ENCODE data around the gene SDF4. TPM values are rescaled to one million over a fixed set of nuclear protein-coding genes. Genes with fewer than 3 reads are reported as not detected.

Gene SDF4
- total RNA-seq, 1 experiment from 2014 or later, result 25.6 TPM

GRCh38 chr1:1169429-1170214 is 62.2 kb downstream of the SDF4 start:
- Histone ChIP-seq H3K27me3 (ENCODE audit: low read length) (no peaks in the 10 kb centered on the region), H3K36me3 (ENCODE audit: insufficient read depth, low read length) (no peaks in the 10 kb centered on the region)
- no peak for DNase-seq

GRCh38 chr1:1168451-1169411 is 63.1 kb downstream of the SDF4 start:
- Histone ChIP-seq H3K36me3 (ENCODE audit: insufficient read depth, low read length) (no peaks in the 10 kb centered on the region), H3K9me2 (replicated peaks; ENCODE audit: insufficient read depth, low read length) (no peaks in the 10 kb centered on the region), H2AFZ (ENCODE audit: low read length) (no peak overlapping the region), H3K9me3 (ENCODE audit: low read length) (no peaks in the 10 kb centered on the region), H3K9ac (ENCODE audit: low read length) (no peak overlapping the region), H3K4me1 (ENCODE audit: low read length) (peaks cover 20% of the 10 kb centered on the region), H3K27me3 (ENCODE audit: low read length) (no peaks in the 10 kb centered on the region), H3K4me3 (ENCODE audit: low read length) (no peak overlapping the region), H4K20me1 (ENCODE audit: insufficient read depth, low read depth, low read length) (no peaks in the 10 kb centered on the region), H3K27ac (ENCODE audit: low read length) (no peak overlapping the region), H3K79me2 (ENCODE audit: low read length) (no peaks in the 10 kb centered on the region), H3K4me2 (ENCODE audit: low read depth, low read length, poor library complexity, severe bottlenecking) (no peak overlapping the region)
- no peak for DNase-seq

More at GRCh38 chr1:1169429-1170214, 62.2 kb downstream of the SDF4 start:
- Histone ChIP-seq H3K9me2 (replicated peaks; ENCODE audit: insufficient read depth, low read length) (no peaks in the 10 kb centered on the region), H3K4me1 (ENCODE audit: low read length) (peaks cover 14% of the 10 kb centered on the region), H4K20me1 (ENCODE audit: insufficient read depth, low read depth, low read length) (no peaks in the 10 kb centered on the region), H3K27ac (ENCODE audit: low read length) (no peak overlapping the region), H3K9ac (ENCODE audit: low read length) (no peak overlapping the region), H3K79me2 (ENCODE audit: low read length) (no peaks in the 10 kb centered on the region), H3K4me3 (ENCODE audit: low read length) (no peak overlapping the region), H3K9me3 (ENCODE audit: low read length) (no peaks in the 10 kb centered on the region), H2AFZ (ENCODE audit: low read length) (no peak overlapping the region), H3K4me2 (ENCODE audit: low read depth, low read length, poor library complexity, severe bottlenecking) (no peak overlapping the region)

DNA sequence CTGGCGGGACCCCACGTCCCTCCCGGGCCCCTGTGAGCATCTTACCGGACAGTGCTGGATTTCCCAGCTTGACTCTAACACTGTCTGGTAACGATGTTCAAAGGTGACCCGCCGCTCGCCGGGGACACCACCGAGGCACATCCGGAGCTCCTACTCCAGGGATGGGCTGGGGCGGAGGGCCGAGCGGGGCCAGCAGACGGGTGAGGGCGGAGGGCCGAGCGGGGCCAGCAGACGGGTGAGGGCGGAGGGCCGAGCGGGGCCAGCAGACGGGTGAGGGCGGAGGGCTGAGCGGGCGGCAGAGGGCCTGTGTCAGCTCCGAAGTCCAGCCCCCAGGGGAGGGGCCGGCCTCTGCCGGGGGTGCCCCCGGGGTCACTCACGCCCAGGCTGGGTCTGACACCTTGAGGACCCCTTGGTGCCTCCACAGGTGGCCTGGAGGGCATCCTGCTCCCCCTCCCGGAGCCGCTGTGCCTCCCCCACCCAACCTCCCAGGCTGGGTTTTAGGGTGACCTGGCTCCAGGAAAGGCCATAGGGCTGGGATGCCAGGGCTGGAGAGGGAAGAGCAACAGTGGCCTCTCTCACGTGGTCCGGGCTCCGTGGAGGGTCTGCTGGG is 63.9 kb downstream of the SDF4 start:
- no peak overlapping the region for H2AFZ ChIP-seq (ENCODE audit: low read length)
- H3K4me3 ChIP-seq (ENCODE audit: low read length), result no peak overlapping the region
- no peaks in the 10 kb centered on the region for H4K20me1 ChIP-seq (ENCODE audit: insufficient read depth, low read depth, low read length)
- peaks cover 20% of the 10 kb centered on the region for H3K4me1 ChIP-seq (ENCODE audit: low read length)
- no peaks in the 10 kb centered on the region for H3K36me3 ChIP-seq (ENCODE audit: insufficient read depth, low read length)
- H3K4me2 ChIP-seq (ENCODE audit: low read depth, low read length, poor library complexity, severe bottlenecking), result no peak overlapping the region
- DNase-seq, result no peak
- no peak overlapping the region for H3K27ac ChIP-seq (ENCODE audit: low read length)
- H3K27me3 ChIP-seq (ENCODE audit: low read length), result no peaks in the 10 kb centered on the region
- no peaks in the 10 kb centered on the region for H3K9me3 ChIP-seq (ENCODE audit: low read length)
- no peak overlapping the region for H3K9ac ChIP-seq (ENCODE audit: low read length)
- no peaks in the 10 kb centered on the region for H3K79me2 ChIP-seq (ENCODE audit: low read length)
- no peaks in the 10 kb centered on the region for H3K9me2 ChIP-seq (replicated peaks; ENCODE audit: insufficient read depth, low read length)

GRCh38 chr1:1167398-1167821 is 64.4 kb downstream of the SDF4 start:
- Histone ChIP-seq H3K27ac (ENCODE audit: low read length) (no peak overlapping the region), H3K79me2 (ENCODE audit: low read length) (no peaks in the 10 kb centered on the region), H3K4me2 (ENCODE audit: low read depth, low read length, poor library complexity, severe bottlenecking) (no peak overlapping the region), H3K4me1 (ENCODE audit: low read length) (peaks cover 20% of the 10 kb centered on the region), H3K4me3 (ENCODE audit: low read length) (no peak overlapping the region), H2AFZ (ENCODE audit: low read length) (no peak overlapping the region), H3K9ac (ENCODE audit: low read length) (no peak overlapping the region), H4K20me1 (ENCODE audit: insufficient read depth, low read depth, low read length) (no peaks in the 10 kb centered on the region), H3K9me3 (ENCODE audit: low read length) (no peaks in the 10 kb centered on the region), H3K9me2 (replicated peaks; ENCODE audit: insufficient read depth, low read length) (no peaks in the 10 kb centered on the region), H3K27me3 (ENCODE audit: low read length) (no peaks in the 10 kb centered on the region), H3K36me3 (ENCODE audit: insufficient read depth, low read length) (no peaks in the 10 kb centered on the region)
- DNase-seq, result no peak

Small RNA genes within 50 kb of the gene (small RNA-seq; reads per million reads assigned to genes)
- 0.24 reads per million for gene MIR200A
- 1.3 reads per million, percentile 37 among the genes with 10 or more reads in this experiment for gene MIR200B
- 0.12 reads per million for gene MIR429

Other genes starting within 250 kb of the SDF4 start
- not detected in 2 replicates for gene PERM1, start 249.9 kb downstream of the SDF4 start, total RNA-seq (2014; rRNA removed; shearing (Covaris generic); ENCODE audit: low replicate concordance)
- not detected in 2 replicates for gene HES4, start 231.9 kb downstream of the SDF4 start, total RNA-seq (2014; rRNA removed; shearing (Covaris generic); ENCODE audit: low replicate concordance)
- 102 and 127 TPM in 2 replicates for gene ISG15, start 218.5 kb downstream of the SDF4 start, total RNA-seq (2014; rRNA removed; shearing (Covaris generic); ENCODE audit: low replicate concordance)
- 2.4 and 8.4 TPM in 2 replicates for gene AGRN, start 211.9 kb downstream of the SDF4 start, total RNA-seq (2014; rRNA removed; shearing (Covaris generic); ENCODE audit: low replicate concordance)
- gene RNF223, start 157.7 kb downstream of the SDF4 start, total RNA-seq (2014; rRNA removed; shearing (Covaris generic); ENCODE audit: low replicate concordance), result not detected in 2 replicates
- gene C1orf159, start 115.9 kb downstream of the SDF4 start, total RNA-seq (2014; rRNA removed; shearing (Covaris generic); ENCODE audit: low replicate concordance), result 10.2 and 10.4 TPM in 2 replicates
- gene TTLL10, start 58.1 kb downstream of the SDF4 start, total RNA-seq (2014; rRNA removed; shearing (Covaris generic); ENCODE audit: low replicate concordance), result 0.18 TPM in 1 of 2 replicates, not detected in the other
- gene TNFRSF18, start 25.4 kb downstream of the SDF4 start, total RNA-seq (2014; rRNA removed; shearing (Covaris generic); ENCODE audit: low replicate concordance), result 0.30 and 0.90 TPM in 2 replicates
- not detected in 2 replicates for gene TNFRSF4, start 17.8 kb downstream of the SDF4 start, total RNA-seq (2014; rRNA removed; shearing (Covaris generic); ENCODE audit: low replicate concordance)
- 8.6 and 17.7 TPM in 2 replicates for gene B3GALT6, start 236 bp upstream of the SDF4 start, total RNA-seq (2014; rRNA removed; shearing (Covaris generic); ENCODE audit: low replicate concordance)
- gene C1QTNF12, start 14.7 kb upstream of the SDF4 start, total RNA-seq (2014; rRNA removed; shearing (Covaris generic); ENCODE audit: low replicate concordance), result 2.2 and 2.5 TPM in 2 replicates
- 46.1 and 59.3 TPM in 2 replicates for gene UBE2J2, start 41.9 kb upstream of the SDF4 start, total RNA-seq (2014; rRNA removed; shearing (Covaris generic); ENCODE audit: low replicate concordance)
- gene SCNN1D, start 48.4 kb upstream of the SDF4 start, total RNA-seq (2014; rRNA removed; shearing (Covaris generic); ENCODE audit: low replicate concordance), result 1.2 and 1.4 TPM in 2 replicates
- 28.1 and 94.6 TPM in 2 replicates for gene ACAP3, start 75.9 kb upstream of the SDF4 start, total RNA-seq (2014; rRNA removed; shearing (Covaris generic); ENCODE audit: low replicate concordance)
- 14.9 and 45.1 TPM in 2 replicates for gene PUSL1, start 76.6 kb upstream of the SDF4 start, total RNA-seq (2014; rRNA removed; shearing (Covaris generic); ENCODE audit: low replicate concordance)
- 69.8 and 168 TPM in 2 replicates for gene INTS11, start 92.7 kb upstream of the SDF4 start, total RNA-seq (2014; rRNA removed; shearing (Covaris generic); ENCODE audit: low replicate concordance)
- 35.0 and 74.7 TPM in 2 replicates for gene CPTP, start 92.8 kb upstream of the SDF4 start, total RNA-seq (2014; rRNA removed; shearing (Covaris generic); ENCODE audit: low replicate concordance)
- gene TAS1R3, start 99.3 kb upstream of the SDF4 start, total RNA-seq (2014; rRNA removed; shearing (Covaris generic); ENCODE audit: low replicate concordance), result 49.2 and 82.6 TPM in 2 replicates
- 36.0 and 104 TPM in 2 replicates for gene DVL1, start 117.4 kb upstream of the SDF4 start, total RNA-seq (2014; rRNA removed; shearing (Covaris generic); ENCODE audit: low replicate concordance)
- gene MXRA8, start 126.6 kb upstream of the SDF4 start, total RNA-seq (2014; rRNA removed; shearing (Covaris generic); ENCODE audit: low replicate concordance), result not detected in 2 replicates
- gene AURKAIP1, start 143.2 kb upstream of the SDF4 start, total RNA-seq (2014; rRNA removed; shearing (Covaris generic); ENCODE audit: low replicate concordance), result 49.1 and 150 TPM in 2 replicates
- 97.9 and 152 TPM in 2 replicates for gene CCNL2, start 167.3 kb upstream of the SDF4 start, total RNA-seq (2014; rRNA removed; shearing (Covaris generic); ENCODE audit: low replicate concordance)
- 136 and 151 TPM in 2 replicates for gene MRPL20, start 175.3 kb upstream of the SDF4 start, total RNA-seq (2014; rRNA removed; shearing (Covaris generic); ENCODE audit: low replicate concordance)
- gene ANKRD65, start 189.3 kb upstream of the SDF4 start, total RNA-seq (2014; rRNA removed; shearing (Covaris generic); ENCODE audit: low replicate concordance), result not detected in 2 replicates
- gene VWA1, start 203.7 kb upstream of the SDF4 start, total RNA-seq (2014; rRNA removed; shearing (Covaris generic); ENCODE audit: low replicate concordance), result not detected in 2 replicates
- 0.51 TPM in 1 of 2 replicates, not detected in the other for gene ATAD3C, start 217.7 kb upstream of the SDF4 start, total RNA-seq (2014; rRNA removed; shearing (Covaris generic); ENCODE audit: low replicate concordance)
- gene ATAD3B, start 239.8 kb upstream of the SDF4 start, total RNA-seq (2014; rRNA removed; shearing (Covaris generic); ENCODE audit: low replicate concordance), result 13.9 and 37.2 TPM in 2 replicates